Lower leg skin (tissue), 4 donors: ENCODE results near the gene RNF25. TPM values are rescaled to one million over a fixed set of nuclear protein-coding genes. Genes with fewer than 3 reads are reported as not detected.

Source experiments
- DNase-seq, 2 donors: peaks; one replicate each; pipeline ENCODE4 v3.0.0-alpha.2; 2019; ENCODE audit warnings: low spot score in 2 of 2
- H3K4me3 ChIP-seq: fragments of 200-600 bp; sonication (generic); 2 replicates; pipeline ENCODE4 v1.5.1; 2017; ENCODE audit warnings: mild to moderate bottlenecking, low read depth; ENCODE audit not compliant: poor library complexity, severe bottlenecking
- POLR2A ChIP-seq, 2 donors: fragments of 450-650 bp; IDR thresholded peaks; one replicate each; pipeline ENCODE4 v1.6.1; 2016 to 2017; ENCODE audit warnings: antibody characterized with exemption in 2 of 2, mild to moderate bottlenecking in 1 of 2, moderate library complexity in 1 of 2
- WGBS, 2 donors: methylation state at CpG; one replicate each; pipeline ENCODE4 v1.1.5; 2018; 5-methylcytosine and 5-hydroxymethylcytosine counted together
- intact Hi-C: fragments of 100-400 bp; cut with DNase I; formaldehyde crosslinking; loops from one replicate; pipeline ENCODE4 v1.15.0; 2023; ENCODE audit warnings: low total_unique reads
- total RNA-seq, 4 donors: library from RNA; depleted of rRNA; stranded (reverse); fragments of >200 nt; gene quantifications; one replicate each; pipeline ENCODE4 v1.1.0, GENCODE V29; 2016
- TF ChIP-seq, protein P1 (sequence below), 3 donors: fragments of 450-650 bp; IDR thresholded peaks; one replicate each; pipeline ENCODE4 v1.5.1; 2016; ENCODE audit warnings: antibody characterized with exemption in 3 of 3, mild to moderate bottlenecking in 3 of 3, moderate library complexity in 2 of 3

RNF25 gene
- total RNA-seq, 4 donors from 2014 or later = 21.2 to 38.2 (median 21.7) TPM

DNA sequence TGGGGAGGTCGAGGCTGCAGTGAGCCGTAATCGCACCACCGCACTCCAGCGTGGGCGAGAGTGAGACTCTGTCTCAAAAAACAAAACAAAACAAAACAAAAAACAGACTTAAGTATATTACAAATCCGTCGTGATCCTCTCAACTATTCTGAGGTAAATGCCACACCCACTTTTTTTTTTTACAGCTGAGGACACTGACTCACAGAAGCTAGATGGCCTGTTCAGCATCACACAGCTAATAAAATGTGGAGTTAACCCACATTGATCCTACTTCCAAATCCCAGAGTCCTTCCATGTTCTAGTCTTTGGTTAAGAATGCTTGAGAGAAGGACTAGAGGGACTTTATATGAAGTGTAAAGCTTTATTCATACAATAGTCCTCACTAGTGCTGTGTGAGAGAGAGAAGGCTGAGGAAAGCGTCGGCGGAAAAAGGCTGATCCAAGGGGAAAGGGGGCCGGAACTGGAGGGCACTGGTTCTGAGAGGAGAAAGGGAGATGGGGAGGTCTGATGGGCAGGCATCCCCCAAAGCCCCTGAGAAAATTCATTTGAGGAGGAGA, 627 bp downstream of the RNF25 start:
- TF ChIP-seq, protein P1, sequence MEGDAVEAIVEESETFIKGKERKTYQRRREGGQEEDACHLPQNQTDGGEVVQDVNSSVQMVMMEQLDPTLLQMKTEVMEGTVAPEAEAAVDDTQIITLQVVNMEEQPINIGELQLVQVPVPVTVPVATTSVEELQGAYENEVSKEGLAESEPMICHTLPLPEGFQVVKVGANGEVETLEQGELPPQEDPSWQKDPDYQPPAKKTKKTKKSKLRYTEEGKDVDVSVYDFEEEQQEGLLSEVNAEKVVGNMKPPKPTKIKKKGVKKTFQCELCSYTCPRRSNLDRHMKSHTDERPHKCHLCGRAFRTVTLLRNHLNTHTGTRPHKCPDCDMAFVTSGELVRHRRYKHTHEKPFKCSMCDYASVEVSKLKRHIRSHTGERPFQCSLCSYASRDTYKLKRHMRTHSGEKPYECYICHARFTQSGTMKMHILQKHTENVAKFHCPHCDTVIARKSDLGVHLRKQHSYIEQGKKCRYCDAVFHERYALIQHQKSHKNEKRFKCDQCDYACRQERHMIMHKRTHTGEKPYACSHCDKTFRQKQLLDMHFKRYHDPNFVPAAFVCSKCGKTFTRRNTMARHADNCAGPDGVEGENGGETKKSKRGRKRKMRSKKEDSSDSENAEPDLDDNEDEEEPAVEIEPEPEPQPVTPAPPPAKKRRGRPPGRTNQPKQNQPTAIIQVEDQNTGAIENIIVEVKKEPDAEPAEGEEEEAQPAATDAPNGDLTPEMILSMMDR (IDR thresholded peaks at IDR 0.05) = no peak
- TF ChIP-seq POLR2A (IDR thresholded peaks at IDR 0.05) = no peak
- 35 to 43% methylated on average over 12 of the region's 12 CpGs for WGBS, 2 donors
- DNase-seq = no peak
- H3K4me3 ChIP-seq = peak overlapping the region; percentile 82
- intact Hi-C loops = no loop called here

GRCh38 chr2:218664653-218665052, 7.1 kb downstream of the RNF25 start:
- H3K4me3 ChIP-seq = no peak overlapping the region
- no peak for TF ChIP-seq POLR2A (IDR thresholded peaks at IDR 0.05)
- TF ChIP-seq, protein P1 (IDR thresholded peaks at IDR 0.05) = no peak
- 94 to 97% methylated on average over 7 of the region's 7 CpGs for WGBS, 2 donors
- no peak for DNase-seq
- intact Hi-C loops = no loop called here

DNA sequence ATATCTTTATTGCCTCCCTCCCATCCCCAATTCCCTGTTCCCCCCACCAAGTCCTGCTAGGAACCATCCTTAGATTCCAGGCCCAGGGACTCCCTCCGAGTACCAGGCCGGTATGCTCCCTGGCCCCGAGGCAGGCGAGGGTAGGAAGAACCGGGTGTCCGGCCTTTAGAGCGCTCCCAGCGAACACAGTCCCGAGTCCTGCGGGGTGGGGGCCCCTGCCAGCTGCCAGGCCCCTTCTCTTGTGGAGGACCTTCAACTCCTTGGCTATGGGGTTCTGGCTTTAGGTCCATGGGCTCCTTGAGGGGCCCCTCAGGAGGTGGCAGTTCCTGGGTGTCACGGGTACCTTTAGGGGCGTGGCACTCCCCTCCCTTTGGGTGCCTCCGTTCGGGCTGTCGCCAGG, 7.9 kb downstream of the RNF25 start:
- H3K4me3 ChIP-seq = no peak overlapping the region
- intact Hi-C loops = no loop called here
- no peak for DNase-seq
- no peak for TF ChIP-seq POLR2A (IDR thresholded peaks at IDR 0.05)
- TF ChIP-seq, protein P1 (IDR thresholded peaks at IDR 0.05) = no peak
- 90% methylated on average over 15 of the region's 15 CpGs for WGBS, 2 donors

DNA sequence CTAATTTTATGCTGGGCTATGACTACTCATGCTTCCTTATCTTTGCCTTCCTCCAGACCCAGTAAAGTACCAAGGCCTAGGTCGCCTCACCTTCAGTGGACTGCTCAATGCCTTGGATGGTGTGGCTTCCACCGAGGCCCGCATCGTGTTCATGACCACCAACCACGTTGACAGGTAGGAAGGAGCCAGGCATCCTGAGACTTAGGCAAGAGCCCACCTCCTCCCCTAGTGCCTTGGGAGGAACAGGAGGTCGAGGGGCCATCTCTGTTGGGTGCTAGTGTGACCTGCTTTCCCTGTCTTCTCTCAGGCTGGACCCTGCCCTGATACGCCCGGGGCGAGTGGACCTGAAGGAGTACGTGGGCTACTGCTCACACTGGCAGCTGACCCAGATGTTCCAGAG, 9.0 kb downstream of the RNF25 start:
- DNase-seq = no peak
- TF ChIP-seq POLR2A (IDR thresholded peaks at IDR 0.05) = no peak
- TF ChIP-seq, protein P1 (IDR thresholded peaks at IDR 0.05) = no peak
- H3K4me3 ChIP-seq = no peak overlapping the region
- 88 to 90% methylated on average over 10 of the region's 10 CpGs for WGBS, 2 donors
- intact Hi-C loops = no loop called here

DNA sequence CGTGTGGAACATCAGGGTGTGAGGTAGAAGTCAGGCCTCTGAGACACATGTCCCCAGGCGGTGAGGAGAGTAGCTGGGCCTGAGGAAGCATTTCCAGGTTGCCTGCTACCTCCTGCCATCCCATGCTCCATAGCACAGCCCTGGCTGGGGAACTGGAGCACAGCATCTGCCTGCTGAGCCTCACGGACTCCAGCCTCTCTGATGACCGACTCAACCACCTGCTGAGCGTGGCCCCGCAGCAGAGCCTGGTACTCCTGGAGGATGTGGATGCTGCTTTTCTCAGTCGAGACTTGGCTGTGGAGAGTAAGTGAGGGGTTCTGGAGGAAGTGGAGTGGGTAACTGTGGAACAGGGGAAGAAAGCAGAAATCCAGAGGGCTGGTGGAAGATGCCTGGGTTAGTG, 9.4 kb downstream of the RNF25 start:
- TF ChIP-seq, protein P1 (IDR thresholded peaks at IDR 0.05) = no peak
- no peak for TF ChIP-seq POLR2A (IDR thresholded peaks at IDR 0.05)
- DNase-seq = no peak
- WGBS, 2 donors = 88 to 89% methylated on average over 7 of the region's 7 CpGs
- intact Hi-C loops = no loop called here
- no peak overlapping the region for H3K4me3 ChIP-seq

GRCh38 chr2:218659988-218660358, 11.8 kb downstream of the RNF25 start:
- TF ChIP-seq, protein P1 (IDR thresholded peaks at IDR 0.05) = no peak
- no peak for TF ChIP-seq POLR2A (IDR thresholded peaks at IDR 0.05)
- 14 to 19% methylated on average over 8 of the region's 8 CpGs for WGBS, 2 donors
- intact Hi-C loops = no loop called here
- DNase-seq = no peak
- peak overlapping the region; percentile 58 for H3K4me3 ChIP-seq
